ENCODE data around the gene DLL3. TPM values are rescaled to one million over a fixed set of nuclear protein-coding genes. Genes with fewer than 3 reads are reported as not detected.

Gene DLL3
- total RNA-seq, 1 experiment from 2014 or later = 5.8 TPM

GRCh38 chr19:39507715-39508364 lies 9.1 kb downstream of the DLL3 start:
- in situ Hi-C loops (cut with HindIII; ENCODE audit: low pct_unique_long_range_greater_than_20kb, low sequenced_read_pairs) = no loop called here
- DNase-seq (ENCODE audit: low read depth) = no peak

GRCh38 chr19:39508629-39509028 lies 9.9 kb downstream of the DLL3 start:
- in situ Hi-C loops (cut with HindIII; ENCODE audit: low pct_unique_long_range_greater_than_20kb, low sequenced_read_pairs) = no loop called here
- no peak for DNase-seq (ENCODE audit: low read depth)

- in situ Hi-C loops (cut with HindIII; ENCODE audit: low pct_unique_long_range_greater_than_20kb, low sequenced_read_pairs) = no loop called here
- no peak for DNase-seq (ENCODE audit: low read depth)
These were observed 10.5 kb downstream of the DLL3 start for GRCh38 chr19:39509233-39509632.

- in situ Hi-C loops (cut with HindIII; ENCODE audit: low pct_unique_long_range_greater_than_20kb, low sequenced_read_pairs) = no loop called here
- no peak for DNase-seq (ENCODE audit: low read depth)
These were observed 14.2 kb downstream of the DLL3 start for GRCh38 chr19:39512988-39513387.

GRCh38 chr19:39514840-39515550 lies 16.2 kb downstream of the DLL3 start, which contains the start of gene SELENOV:
Gene SELENOV (plus strand): TSS chr19:39515139. CDS start chr19:39515213, 74 bp downstream.
- in situ Hi-C loops (cut with HindIII; ENCODE audit: low pct_unique_long_range_greater_than_20kb, low sequenced_read_pairs) = no loop called here
- DNase-seq (ENCODE audit: low read depth) = no peak

GRCh38 chr19:39515551-39516191 lies 16.9 kb downstream of the DLL3 start:
- no peak for DNase-seq (ENCODE audit: low read depth)
- in situ Hi-C loops (cut with HindIII; ENCODE audit: low pct_unique_long_range_greater_than_20kb, low sequenced_read_pairs) = no loop called here

GRCh38 chr19:39516270-39516669 lies 17.5 kb downstream of the DLL3 start:
- in situ Hi-C loops (cut with HindIII; ENCODE audit: low pct_unique_long_range_greater_than_20kb, low sequenced_read_pairs) = no loop called here

GRCh38 chr19:39517432-39517831 lies 18.7 kb downstream of the DLL3 start:
- DNase-seq (ENCODE audit: low read depth) = no peak
- in situ Hi-C loops (cut with HindIII; ENCODE audit: low pct_unique_long_range_greater_than_20kb, low sequenced_read_pairs) = no loop called here

More at GRCh38 chr19:39516270-39516669, 17.5 kb downstream of the DLL3 start:
- no peak for DNase-seq (ENCODE audit: low read depth)

GRCh38 chr19:39518458-39518857 lies 19.7 kb downstream of the DLL3 start:
- no peak for DNase-seq (ENCODE audit: low read depth)
- in situ Hi-C loops (cut with HindIII; ENCODE audit: low pct_unique_long_range_greater_than_20kb, low sequenced_read_pairs) = no loop called here

- DNase-seq (ENCODE audit: low read depth) = no peak
- in situ Hi-C loops (cut with HindIII; ENCODE audit: low pct_unique_long_range_greater_than_20kb, low sequenced_read_pairs) = no loop called here
These were observed 20.2 kb downstream of the DLL3 start for GRCh38 chr19:39518975-39519374.

GRCh38 chr19:39520541-39521484 lies 22.1 kb downstream of the DLL3 start:
- in situ Hi-C loops (cut with HindIII; ENCODE audit: low pct_unique_long_range_greater_than_20kb, low sequenced_read_pairs) = no loop called here
- no peak for DNase-seq (ENCODE audit: low read depth)

- in situ Hi-C loops (cut with HindIII; ENCODE audit: low pct_unique_long_range_greater_than_20kb, low sequenced_read_pairs) = no loop called here
- peak; percentile 67 for DNase-seq (ENCODE audit: low read depth)
These were observed 25.7 kb downstream of the DLL3 start for GRCh38 chr19:39524495-39524894.

- no peak for DNase-seq (ENCODE audit: low read depth)
- in situ Hi-C loops (cut with HindIII; ENCODE audit: low pct_unique_long_range_greater_than_20kb, low sequenced_read_pairs) = loop anchor here (25.0 kb wide), 1 partner anchor 137 kb away; the partner anchor contains the start of gene LGALS16
These were observed 26.5 kb downstream of the DLL3 start for GRCh38 chr19:39525205-39525604.

GRCh38 chr19:39531834-39532232 lies 33.1 kb downstream of the DLL3 start:
- in situ Hi-C loops (cut with HindIII; ENCODE audit: low pct_unique_long_range_greater_than_20kb, low sequenced_read_pairs) = loop anchor here (25.0 kb wide), 1 partner anchor 130 kb away; the partner anchor contains the start of gene LGALS16
- no peak for DNase-seq (ENCODE audit: low read depth)

GRCh38 chr19:39532233-39533002 lies 33.7 kb downstream of the DLL3 start, which contains the start of gene EID2B:
Gene EID2B (minus strand): TSS chr19:39532852. CDS start chr19:39532802, 50 bp downstream.
- in situ Hi-C loops (cut with HindIII; ENCODE audit: low pct_unique_long_range_greater_than_20kb, low sequenced_read_pairs) = loop anchor here (25.0 kb wide), 1 partner anchor 130 kb away; the partner anchor contains the start of gene LGALS16
- peak; percentile 88 for DNase-seq (ENCODE audit: low read depth)

- in situ Hi-C loops (cut with HindIII; ENCODE audit: low pct_unique_long_range_greater_than_20kb, low sequenced_read_pairs) = loop anchor here (25.0 kb wide), 1 partner anchor 129 kb away; the partner anchor contains the start of gene LGALS16
These were observed 34.3 kb downstream of the DLL3 start for GRCh38 chr19:39533003-39533512.

GRCh38 chr19:39533791-39534190 lies 35.0 kb downstream of the DLL3 start:
- in situ Hi-C loops (cut with HindIII; ENCODE audit: low pct_unique_long_range_greater_than_20kb, low sequenced_read_pairs) = loop anchor here (25.0 kb wide), 1 partner anchor 129 kb away; the partner anchor contains the start of gene LGALS16
- DNase-seq (ENCODE audit: low read depth) = no peak

More at GRCh38 chr19:39533003-39533512, 34.3 kb downstream of the DLL3 start:
- no peak for DNase-seq (ENCODE audit: low read depth)
